ENCODE measurements around the gene PPP2R5C.
A peak's percentile ranks its signal among the peaks of the same experiment; 100 is the strongest.

Gene PPP2R5C

GRCh38 chr14:101849125-101849524 lies 87.6 kb downstream of the PPP2R5C start:
- Histone ChIP-seq H3K27me3 (ENCODE audit: insufficient read depth, low read length, poor library complexity) (no peaks in the 10 kb centered on the region), H4K20me1 (ENCODE audit: insufficient read depth, low read length) (peaks cover 65% of the 10 kb centered on the region), H3K4me3 (ENCODE audit: low read depth in 1 of 2, low read length in 2 of 2) (no peak overlapping the region), H3K4me2 (ENCODE audit: insufficient read depth, low read length) (no peak overlapping the region), H3K27ac (ENCODE audit: low read length) (no peak overlapping the region), H3K9ac (ENCODE audit: low read depth, low read length) (no peak overlapping the region), H3K79me2 (ENCODE audit: insufficient read depth, low read length) (peaks cover 100% of the 10 kb centered on the region), H3K36me3 (ENCODE audit: insufficient read depth, low read length) (peaks cover 20% of the 10 kb centered on the region), H3K4me1 (ENCODE audit: insufficient read depth, low read length) (peaks cover 10% of the 10 kb centered on the region), H2AFZ (ENCODE audit: low read depth, low read length) (no peak overlapping the region), H3K9me3 (ENCODE audit: insufficient read depth, low read length, severe bottlenecking) (no peaks in the 10 kb centered on the region)
- TF ChIP-seq EZH2 (IDR thresholded peaks at IDR 0.05; ENCODE audit: borderline replicate concordance, low read depth, low read length, severe bottlenecking): no peak
- TF ChIP-seq CTCF (IDR thresholded peaks at IDR 0.05; ENCODE audit: borderline replicate concordance, extremely low read depth, low read length, poor library complexity, severe bottlenecking): no peak
- DNase-seq: no peak
- ATAC-seq (ENCODE audit: insufficient read depth, low read depth): no peak

DNA sequence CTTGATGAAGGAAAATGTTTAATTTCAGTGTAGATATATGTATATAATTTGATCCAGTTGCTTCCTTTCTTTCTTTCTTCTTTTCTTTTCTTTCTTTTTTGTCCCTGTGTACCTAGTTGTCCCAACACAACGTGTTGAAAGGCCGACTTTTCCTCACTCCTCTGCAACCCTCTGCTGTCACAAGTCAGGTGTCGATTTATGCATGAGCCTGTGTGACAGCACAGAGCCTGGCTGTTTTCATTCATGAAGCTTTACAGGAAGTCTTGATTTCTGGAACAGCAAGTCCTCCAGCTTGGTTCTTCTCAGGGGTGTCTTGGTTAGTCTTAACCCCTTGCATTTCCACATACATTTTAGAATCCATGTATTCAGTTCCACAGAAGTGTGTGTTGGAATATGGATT lies 88.1 kb downstream of the PPP2R5C start:
- H3K9ac ChIP-seq (ENCODE audit: low read depth, low read length): no peak overlapping the region
- H4K20me1 ChIP-seq (ENCODE audit: insufficient read depth, low read length): peaks cover 65% of the 10 kb centered on the region
- no peak for DNase-seq
- TF ChIP-seq EZH2 (IDR thresholded peaks at IDR 0.05; ENCODE audit: borderline replicate concordance, low read depth, low read length, severe bottlenecking) (no peak), CTCF (IDR thresholded peaks at IDR 0.05; ENCODE audit: borderline replicate concordance, extremely low read depth, low read length, poor library complexity, severe bottlenecking) (no peak)
- no peak overlapping the region for H3K27ac ChIP-seq (ENCODE audit: low read length)
- peaks cover 19% of the 10 kb centered on the region; the same call in 1 of the 2 replicates for H3K36me3 ChIP-seq (ENCODE audit: insufficient read depth, low read length)
- H3K27me3 ChIP-seq (ENCODE audit: insufficient read depth, low read length, poor library complexity): no peaks in the 10 kb centered on the region
- no peak for ATAC-seq (ENCODE audit: insufficient read depth, low read depth)
- no peak overlapping the region for H3K4me2 ChIP-seq (ENCODE audit: insufficient read depth, low read length)
- peaks cover 100% of the 10 kb centered on the region for H3K79me2 ChIP-seq (ENCODE audit: insufficient read depth, low read length)
- no peaks in the 10 kb centered on the region for H3K9me3 ChIP-seq (ENCODE audit: insufficient read depth, low read length, severe bottlenecking)
- H2AFZ ChIP-seq (ENCODE audit: low read depth, low read length): no peak overlapping the region
- no peak overlapping the region for H3K4me3 ChIP-seq (ENCODE audit: low read depth in 1 of 2, low read length in 2 of 2)
- H3K4me1 ChIP-seq (ENCODE audit: insufficient read depth, low read length): peaks cover 13% of the 10 kb centered on the region

DNA sequence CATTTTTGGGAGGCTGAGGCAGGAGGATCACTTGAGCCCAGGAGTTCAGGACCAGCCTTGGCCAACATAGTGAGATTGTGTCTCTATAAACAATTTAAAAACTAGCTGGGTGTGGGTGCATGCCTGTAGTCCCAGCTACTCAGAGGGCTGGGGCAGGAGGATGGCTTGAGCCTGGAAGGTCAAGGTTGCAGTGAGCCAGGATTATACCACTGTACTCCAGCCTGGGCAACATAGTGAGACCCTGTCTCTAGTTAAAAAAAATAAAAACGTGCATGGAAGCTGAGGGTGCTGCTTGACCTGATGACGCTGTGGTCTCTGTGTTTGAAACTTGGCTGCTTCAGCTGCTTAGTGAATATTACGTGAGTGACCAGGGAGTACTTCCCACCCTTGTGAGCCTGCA lies 89.7 kb downstream of the PPP2R5C start:
- TF ChIP-seq CTCF (IDR thresholded peaks at IDR 0.05; ENCODE audit: borderline replicate concordance, extremely low read depth, low read length, poor library complexity, severe bottlenecking): no peak
- no peak for TF ChIP-seq EZH2 (IDR thresholded peaks at IDR 0.05; ENCODE audit: borderline replicate concordance, low read depth, low read length, severe bottlenecking)
- Histone ChIP-seq H3K9ac (ENCODE audit: low read depth, low read length) (no peak overlapping the region), H3K4me3 (ENCODE audit: low read depth in 1 of 2, low read length in 2 of 2) (no peak overlapping the region), H3K79me2 (ENCODE audit: insufficient read depth, low read length) (peaks cover 100% of the 10 kb centered on the region), H3K4me2 (ENCODE audit: insufficient read depth, low read length) (no peak overlapping the region), H4K20me1 (ENCODE audit: insufficient read depth, low read length) (peaks cover 63% of the 10 kb centered on the region), H3K4me1 (ENCODE audit: insufficient read depth, low read length) (peaks cover 13% of the 10 kb centered on the region), H2AFZ (ENCODE audit: low read depth, low read length) (no peak overlapping the region), H3K9me3 (ENCODE audit: insufficient read depth, low read length, severe bottlenecking) (no peaks in the 10 kb centered on the region), H3K27me3 (ENCODE audit: insufficient read depth, low read length, poor library complexity) (no peaks in the 10 kb centered on the region), H3K27ac (ENCODE audit: low read length) (peak overlapping the region; percentile 29; the same call in 1 of the 2 replicates), H3K36me3 (ENCODE audit: insufficient read depth, low read length) (peaks cover 20% of the 10 kb centered on the region)
- DNase-seq (no peak), ATAC-seq (ENCODE audit: insufficient read depth, low read depth) (no peak)

All from DND-41 (cell line).